Fibroblast of skin of left biceps (primary cell): ENCODE data around the gene TDRD12.
"Not testable (repeated sequence)": the region's sequence is repeated elsewhere in the genome, so short reads cannot be mapped to it uniquely, and the experiment has no call there.

ENCODE experiments used
- DNase-seq, 2 experiments: peaks; one replicate each; pipeline ENCODE4 v3.0.0-alpha.2; 2013; ENCODE audit warnings: low read depth in 2 of 2

TDRD12 gene

DNA sequence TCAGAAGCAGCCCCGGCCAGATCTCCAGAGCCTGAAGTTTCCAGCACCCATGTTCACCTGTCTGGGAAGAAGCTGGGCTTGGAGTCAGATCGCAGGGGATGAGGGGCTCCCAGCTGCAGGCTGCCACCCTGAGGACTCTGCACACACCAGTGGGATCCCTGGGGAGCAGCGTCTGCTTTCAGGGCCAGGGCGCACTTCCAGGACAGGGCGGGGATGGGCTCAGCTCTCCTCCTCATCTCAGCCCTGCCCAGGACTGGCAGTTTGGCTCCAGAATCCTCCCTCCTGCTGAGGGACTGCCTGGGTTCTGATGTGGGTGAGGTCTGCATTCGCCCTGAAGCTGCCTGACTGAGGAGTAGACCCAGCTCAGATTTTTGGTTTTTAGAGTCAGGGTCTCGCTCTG lies 146.5 kb downstream of the TDRD12 start:
- no peak for DNase-seq

DNA sequence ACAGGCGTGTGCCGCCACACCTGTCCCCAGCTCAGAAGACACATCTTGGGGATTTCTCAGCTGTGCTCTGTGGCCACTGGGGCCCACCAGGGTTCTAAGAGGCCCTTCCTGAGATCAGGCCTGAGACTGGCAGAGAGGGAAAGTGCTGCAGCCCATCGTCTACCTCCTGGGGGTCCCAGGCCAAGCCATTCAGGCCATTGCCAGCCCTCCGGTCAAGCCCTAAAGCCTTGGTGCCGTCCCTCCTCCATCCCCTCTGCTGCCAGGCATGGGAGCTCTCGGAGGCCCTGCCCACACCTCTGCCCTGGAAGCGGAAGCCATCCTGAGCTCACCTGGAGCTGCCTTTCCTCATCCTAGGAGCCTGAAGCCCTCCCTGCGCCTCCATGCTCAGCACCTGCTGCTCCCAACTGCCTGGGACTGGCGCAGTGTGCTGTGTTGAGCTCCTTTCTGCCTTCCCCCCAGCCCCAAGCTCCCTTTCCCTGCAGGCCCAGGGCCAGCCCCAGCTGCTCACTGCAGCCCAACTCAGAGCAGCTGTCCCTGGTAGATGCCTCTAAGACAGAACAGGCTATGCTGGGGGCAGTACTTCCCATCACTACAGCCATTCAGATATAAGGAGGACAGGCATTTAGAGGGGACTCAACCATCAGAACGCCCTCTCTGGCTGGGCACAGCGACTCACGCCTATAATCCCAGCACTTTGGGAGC lies 147.1 kb downstream of the TDRD12 start:
- no peak for DNase-seq

DNA sequence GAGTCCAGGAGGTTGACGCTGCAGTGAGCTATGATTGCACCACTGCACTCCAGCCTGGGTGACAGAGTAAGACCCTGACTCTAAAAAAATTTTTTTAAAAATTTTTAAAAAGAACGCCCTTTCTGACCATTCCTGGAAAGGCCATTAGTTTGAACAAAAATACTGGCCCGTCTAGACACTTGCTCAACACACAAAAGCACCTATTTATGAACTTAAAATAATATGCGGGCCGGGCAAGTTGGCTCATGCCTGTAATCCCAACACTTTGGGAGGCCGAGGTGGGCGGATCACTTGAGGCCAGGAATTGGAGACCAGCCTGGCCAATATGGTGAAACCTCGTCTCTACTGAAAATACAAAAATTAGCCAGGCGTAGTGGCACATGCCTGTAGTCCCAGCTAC lies 147.9 kb downstream of the TDRD12 start:
- DNase-seq = not testable (repeated sequence)

DNA sequence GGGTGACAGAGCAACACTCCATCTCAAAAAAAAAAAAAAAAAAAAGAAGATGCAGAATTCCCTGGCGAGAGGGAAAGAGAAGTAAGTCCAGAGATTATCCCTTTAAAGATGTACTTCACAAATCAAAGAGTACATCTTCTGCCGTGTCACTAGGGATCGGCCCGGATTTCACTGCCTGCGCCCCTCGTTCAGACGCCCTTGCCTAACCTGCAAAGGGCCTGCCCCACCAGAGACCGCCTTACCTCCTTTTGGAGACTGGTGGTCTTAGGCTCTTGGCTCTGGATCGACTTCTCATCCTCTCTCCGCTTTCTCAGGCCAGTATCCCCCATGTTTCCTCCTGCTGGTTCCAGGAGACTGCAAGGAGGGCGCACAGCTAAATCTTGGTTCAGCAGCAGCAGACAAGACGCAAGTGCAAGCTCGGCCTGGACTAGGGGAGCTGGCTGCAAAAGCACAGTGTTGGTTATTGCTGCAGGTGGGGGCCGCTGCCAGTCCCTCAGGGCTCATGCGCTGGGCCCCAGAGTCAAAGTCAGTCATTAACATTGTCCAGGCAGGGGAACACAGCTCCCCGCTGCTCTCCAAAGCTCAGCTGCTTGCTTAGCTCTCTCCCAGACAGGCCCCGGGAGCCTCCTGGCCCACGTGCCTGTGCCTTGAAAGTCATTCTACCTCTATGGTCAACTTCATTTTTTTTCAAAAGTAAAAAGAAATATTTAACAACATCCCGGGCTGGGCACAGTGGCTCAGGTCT lies 148.8 kb downstream of the TDRD12 start:
- no peak for DNase-seq

DNA sequence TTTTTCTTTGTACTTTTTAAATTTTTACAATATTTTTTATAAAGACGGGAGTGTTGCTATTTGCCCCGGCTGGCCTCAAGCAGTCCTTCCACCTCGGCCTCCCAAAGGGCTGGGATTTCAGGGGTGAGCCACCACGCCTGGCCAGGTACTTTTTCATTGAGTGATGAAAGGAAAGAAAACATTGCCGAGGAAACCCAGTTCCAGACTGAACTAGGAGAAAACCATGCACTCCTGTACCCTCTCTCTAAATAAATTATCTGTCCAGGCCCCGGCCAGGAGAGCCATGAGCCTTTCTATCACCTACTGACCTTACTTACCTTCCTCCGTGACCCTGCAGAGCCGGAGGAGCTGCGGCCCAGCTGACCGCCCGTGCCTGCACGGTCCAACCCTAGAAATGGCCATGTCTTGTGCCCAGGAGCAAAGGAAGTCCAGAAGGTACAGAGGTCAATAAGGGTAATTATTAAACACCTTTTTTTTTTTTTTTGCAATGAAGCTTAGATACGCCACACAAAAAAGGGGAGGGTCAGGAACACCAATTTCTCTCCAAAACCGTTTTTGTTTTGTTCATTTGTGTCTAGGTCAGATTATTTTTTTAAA lies 149.9 kb downstream of the TDRD12 start, which contains the start of gene SLC7A9:
TSS of gene SLC7A9 (minus strand) at position 399 of the 597 bp plus-strand sequence. CDS start 1,233 bp downstream, outside the sequence.
- DNase-seq = no peak

DNA sequence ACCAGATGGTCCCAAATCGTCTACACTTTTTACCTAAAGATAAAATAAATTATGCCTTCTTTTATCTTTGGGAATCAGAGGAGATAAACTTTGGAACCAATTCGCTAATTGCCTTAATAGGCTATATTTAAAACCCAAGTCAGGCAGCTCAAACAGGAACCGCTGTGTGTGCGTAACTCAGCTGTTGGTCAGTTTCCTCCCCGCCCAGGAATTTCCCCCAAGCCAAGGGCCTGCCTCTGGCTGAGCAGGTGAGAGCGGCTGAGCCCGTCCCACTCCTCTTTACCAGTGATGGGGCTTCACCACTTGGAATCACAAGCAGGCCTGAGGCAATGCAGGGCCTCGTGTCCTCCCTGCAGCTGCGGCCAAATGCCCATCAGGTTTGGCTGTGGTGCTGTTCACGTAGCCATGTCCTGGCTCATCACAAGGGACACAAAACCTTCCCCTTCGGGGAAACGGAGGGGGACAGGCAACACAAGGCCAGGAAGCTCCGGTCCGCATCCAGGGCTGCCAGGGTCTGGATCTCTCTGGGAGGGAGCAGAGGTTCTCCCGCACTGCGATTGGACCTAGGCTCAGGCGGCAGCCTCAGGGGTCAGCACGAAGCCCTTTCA lies 150.5 kb downstream of the TDRD12 start:
- no peak for DNase-seq

DNA sequence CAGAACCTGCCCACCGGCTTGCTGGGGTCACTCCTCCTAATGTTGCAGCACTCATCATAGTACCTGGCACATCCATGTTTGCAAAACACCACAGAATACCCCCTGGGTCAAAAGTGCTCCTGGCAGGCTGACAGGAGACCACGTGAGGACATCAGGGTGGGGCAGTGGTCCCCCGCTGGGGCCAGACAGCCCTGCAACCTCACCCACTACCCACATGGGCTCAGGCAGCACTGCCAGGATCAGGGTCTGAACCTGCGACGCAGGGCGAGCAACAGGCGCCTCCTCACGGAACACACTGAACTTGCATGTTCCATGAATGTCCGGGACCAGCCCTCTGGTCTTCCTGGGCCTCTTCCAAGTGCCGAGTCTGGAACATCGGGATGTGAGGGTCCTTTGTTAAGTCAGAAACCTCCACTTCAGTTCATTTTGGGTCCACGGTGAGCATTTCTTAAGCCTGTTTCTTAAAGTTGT lies 151.4 kb downstream of the TDRD12 start:
- no peak for DNase-seq

DNA sequence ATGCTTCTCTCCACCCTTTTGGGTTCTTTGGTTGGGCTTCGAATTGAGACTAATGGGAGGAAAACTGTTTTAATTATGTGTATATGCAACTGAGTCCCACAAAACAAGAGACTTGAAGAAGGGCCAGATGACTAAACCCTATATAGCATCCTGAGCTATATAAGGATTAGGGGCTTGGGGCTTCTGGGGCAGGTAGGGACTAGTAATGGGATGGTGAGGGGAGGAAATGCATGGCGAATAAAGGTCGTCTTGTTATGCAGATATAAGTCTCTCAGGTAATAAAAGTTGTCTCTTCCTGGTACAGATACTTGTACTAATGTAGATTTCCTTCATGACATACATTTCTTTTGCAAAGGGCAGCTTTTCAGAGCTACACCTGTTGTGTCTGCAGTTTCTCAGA lies 152.8 kb downstream of the TDRD12 start:
- no peak for DNase-seq

DNA sequence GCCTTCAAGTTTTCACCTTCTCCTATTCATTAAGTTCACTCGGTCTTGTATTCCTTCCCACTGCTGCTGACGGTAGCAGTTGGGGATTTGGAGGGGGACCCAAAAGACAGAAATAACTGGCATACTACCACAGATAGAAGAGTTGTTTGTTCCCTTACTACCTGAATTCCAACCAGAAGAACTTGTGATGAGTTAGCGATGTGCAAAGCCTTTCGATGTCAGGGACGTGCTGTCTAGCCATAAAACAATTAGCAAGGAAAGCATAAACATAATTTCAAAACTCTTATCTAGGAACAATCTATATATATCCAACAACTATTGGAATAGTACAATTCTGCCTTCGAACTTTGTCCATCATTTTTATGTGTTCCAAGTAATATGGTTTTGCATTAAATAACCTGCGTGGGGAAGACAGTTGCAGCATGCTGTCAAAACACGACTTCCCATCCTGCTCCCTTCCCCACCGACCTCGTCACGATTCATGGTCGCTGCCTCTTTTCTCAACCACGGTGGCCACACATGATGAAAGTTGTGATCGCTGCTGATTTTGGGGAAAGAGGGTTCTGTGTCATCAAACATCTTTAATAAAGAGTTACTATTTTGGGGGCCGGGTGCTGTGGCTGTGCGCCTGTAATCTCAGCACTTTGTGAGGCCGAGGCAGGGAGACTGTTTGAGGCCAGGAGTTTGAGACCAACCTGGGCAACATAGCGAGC lies 153.8 kb downstream of the TDRD12 start:
- DNase-seq = no peak

DNA sequence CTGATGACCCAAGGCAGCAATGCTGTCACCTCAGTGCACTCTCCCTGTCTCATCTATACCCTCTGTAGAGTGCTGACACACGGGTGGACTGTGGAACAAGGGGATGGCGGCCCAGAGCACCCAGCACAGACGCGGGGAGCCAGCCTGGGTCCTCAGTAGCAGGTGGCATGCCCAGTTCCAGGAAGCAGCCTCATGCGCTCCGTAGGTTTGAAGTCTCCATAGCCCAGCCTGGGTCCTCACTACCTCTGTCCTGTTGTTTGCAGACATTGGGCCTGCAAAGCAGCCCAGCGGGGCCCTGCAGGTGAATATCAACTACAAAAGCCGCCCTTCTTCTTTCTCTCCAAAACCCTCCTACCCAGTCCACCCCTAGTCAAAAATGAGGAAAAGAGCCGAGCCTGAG lies 155.0 kb downstream of the TDRD12 start:
- no peak for DNase-seq

DNA sequence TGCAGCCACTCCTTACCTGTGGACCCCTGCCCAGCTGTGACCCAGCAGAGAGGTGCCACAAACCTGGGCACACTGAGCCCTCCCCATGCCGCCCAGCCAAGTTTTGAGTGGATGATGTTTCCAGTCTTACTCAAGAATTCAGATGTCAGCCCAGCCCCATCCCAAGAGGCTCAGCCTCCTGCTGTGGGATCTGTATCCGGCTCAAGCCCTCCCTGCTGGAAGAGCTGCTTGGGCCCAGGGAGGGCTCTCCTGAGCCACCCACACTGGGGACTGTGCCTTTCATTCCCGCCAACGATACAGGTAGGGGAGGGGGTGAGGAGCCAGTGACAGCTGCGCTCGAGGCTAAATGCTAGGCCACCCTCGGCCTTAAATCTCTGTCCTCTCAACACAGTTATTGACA lies 155.9 kb downstream of the TDRD12 start:
- DNase-seq = no peak

DNA sequence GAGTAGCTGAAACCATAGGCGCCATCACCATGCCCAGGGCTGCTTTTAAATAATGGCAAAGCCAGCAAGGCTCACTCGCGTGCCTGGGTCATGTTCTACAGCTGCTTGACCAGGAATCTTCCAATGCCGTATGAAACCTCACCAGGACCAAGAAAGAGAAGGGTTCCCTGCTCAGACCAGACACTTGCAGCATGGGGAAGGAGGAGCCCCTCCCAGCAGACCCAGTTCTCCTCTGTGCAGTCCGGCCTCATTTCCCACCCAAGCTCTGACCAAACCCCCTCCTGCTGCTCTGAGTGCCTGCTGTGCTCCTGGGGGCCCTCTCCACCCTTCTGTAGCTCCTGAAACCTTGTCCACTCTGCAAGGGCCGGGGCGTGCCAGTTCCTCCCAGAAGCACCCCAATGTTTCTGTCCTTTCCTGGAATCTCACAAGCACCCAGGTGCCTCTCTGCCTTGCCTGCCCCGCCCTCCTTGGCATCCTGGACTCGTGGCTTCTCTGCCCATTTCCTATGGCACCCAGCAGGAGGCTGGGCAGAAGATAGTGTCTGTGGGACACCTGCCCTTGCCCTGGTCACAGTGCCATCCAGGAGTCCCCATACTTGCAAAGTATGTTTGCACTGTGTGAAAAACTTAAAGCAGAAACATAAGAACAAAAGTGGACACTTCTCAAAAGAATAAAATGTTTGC lies 156.8 kb downstream of the TDRD12 start:
- DNase-seq = no peak

DNA sequence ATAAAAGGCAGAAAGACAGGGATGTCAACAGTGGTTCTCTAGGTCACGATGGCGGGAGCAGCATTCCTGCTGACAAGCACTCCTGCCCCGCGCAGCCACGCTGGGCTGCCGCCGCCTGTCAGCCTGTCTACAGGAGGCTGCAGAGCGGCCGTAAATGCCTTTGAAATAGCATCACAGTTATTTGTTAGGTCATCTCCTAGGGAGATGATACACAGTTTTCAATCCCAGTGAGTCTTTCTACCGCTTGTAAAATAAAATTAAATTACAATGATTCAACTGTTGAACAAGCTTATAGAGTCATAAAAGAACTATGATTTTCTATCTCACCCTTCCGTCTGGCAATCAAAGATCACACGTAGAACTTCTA lies 157.3 kb downstream of the TDRD12 start:
- DNase-seq = no peak
